GM21723 (cell line): ENCODE data around the gene RPS6KL1.

Experiments used
- ATAC-seq: cut with Tn5 transposase; IDR thresholded peaks from one replicate; pipeline ENCODE4 v1.9.1; 2021; ENCODE audit warnings: mild to moderate bottlenecking, moderate library complexity; ENCODE audit not compliant: unreplicated experiment

RPS6KL1 gene

DNA sequence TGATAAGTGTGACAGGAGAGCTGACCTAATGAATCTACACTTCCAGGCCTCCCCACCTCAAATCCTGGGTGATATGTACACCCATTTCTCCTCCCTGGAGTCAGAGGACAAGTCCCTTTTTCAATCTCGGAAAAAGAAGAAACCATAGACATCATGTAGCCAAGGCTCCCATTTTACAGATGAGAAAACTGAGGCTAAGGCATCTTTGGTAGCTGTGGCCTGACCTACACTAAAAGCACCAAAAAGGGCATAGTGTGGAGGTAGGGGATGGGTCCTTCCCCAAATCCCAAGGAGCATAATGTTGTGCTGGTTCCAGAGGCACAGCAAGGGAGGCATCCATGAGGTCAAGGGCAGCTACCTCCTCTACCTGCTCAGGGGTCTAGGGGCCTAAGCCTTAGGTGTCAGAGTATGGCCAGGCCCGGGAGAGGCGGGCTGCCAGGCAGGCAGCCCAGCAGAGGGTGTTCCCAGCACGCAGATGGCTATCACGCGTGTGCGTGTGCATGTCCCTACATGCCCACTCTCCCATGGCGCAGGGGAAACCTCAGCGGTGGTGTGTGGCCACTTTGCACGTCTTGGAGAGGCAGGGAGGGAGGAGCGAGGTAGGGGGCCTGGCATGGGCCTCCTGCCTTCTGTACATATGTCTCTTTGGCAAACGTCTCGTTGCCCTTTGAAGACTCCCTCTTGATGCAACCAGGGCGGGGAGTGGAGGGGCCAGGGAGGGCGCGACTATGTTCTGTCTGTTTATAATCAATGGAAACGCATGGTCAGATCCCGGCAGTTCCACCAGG lies 29.8 kb upstream of the RPS6KL1 start:
- no peak for ATAC-seq

DNA sequence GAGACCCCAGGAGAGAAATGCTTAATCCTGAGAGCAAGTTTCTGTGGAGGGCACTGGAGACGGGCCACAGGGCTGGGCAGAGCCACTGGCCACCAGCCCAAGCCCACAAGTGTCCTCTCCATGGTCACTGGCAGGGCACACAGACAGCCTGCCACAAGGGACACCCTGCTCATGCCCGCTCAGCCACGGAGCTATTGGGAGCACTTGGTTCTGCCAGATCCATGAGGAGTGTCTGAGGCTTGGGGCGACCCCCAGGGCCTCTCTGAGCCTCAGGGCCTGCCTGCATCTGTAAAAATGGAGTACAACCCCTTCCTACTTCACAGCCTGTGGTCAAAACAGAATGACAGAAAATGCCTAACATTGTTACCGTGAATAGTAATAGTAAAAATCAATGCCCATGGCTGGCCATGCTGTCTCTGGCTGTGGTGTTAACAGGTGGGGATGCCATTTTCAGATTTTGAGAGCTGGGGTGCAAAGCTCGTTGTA lies 29.2 kb upstream of the RPS6KL1 start:
- ATAC-seq: no peak

DNA sequence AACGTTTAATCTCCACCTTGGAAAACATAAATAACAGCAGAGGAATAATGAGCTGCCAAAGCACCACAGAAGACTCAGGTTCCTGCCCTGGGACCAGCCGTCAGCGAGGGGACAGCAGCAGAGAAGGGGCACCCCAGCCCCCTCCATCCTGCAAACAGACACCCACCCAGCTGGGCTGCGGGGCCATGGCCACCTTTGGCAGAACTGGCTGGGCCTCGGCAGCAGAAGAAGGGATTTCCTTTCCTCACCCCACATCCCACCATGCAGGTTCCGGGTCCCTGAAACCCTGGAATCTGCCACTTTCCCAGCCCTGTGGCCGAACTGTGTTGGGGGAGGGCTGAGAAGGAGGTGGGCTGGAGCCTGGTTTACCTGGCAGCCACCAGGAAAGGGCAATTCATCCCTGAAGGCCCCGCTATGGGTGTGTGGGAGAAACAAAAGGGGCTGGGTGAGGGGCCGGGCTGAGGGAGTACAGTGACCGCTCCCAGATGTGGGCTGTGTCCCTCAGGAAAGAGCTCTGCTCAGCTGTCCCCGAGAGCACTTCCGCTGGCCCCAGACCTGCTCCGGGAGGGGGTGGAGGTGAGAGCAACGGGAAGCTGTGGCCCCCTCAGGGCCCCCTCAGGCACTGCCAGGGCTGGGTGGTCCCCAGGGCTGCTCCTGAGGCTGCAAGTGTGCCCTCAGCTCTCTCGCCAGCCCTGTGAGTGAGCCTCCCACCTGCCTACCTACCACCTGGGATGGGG lies 28.6 kb upstream of the RPS6KL1 start:
- no peak for ATAC-seq

DNA sequence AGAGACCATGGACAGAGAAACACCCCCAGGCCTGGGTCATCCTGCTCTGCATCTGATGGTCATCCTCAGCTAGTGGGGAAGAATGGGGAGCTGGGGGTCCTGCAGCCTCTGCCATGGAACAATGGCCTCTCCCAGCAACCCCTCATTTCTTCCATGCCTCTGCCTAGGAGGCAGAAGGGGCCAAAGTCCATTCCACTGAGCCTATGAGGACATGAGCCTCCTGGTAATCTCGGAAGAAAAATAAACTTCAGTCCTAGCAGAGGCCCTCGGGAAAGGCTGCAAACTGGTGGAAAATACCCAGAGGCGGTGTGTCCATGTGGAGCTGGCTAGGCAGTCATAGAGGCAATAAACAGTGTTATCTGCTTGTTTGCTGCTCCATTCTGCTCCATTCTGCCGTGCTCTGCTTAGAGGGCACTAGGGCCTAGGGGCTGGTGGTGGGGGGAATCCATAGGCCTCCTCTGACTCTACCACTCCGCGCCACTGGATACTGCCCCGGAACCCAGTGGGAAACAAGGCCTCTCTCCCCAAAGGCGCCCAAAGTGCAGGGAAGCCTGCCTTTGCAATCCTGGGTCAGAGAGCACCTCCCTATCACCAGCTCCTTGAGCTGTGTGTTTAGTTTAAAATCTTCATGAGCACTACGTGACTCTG lies 27.9 kb upstream of the RPS6KL1 start:
- no peak for ATAC-seq

DNA sequence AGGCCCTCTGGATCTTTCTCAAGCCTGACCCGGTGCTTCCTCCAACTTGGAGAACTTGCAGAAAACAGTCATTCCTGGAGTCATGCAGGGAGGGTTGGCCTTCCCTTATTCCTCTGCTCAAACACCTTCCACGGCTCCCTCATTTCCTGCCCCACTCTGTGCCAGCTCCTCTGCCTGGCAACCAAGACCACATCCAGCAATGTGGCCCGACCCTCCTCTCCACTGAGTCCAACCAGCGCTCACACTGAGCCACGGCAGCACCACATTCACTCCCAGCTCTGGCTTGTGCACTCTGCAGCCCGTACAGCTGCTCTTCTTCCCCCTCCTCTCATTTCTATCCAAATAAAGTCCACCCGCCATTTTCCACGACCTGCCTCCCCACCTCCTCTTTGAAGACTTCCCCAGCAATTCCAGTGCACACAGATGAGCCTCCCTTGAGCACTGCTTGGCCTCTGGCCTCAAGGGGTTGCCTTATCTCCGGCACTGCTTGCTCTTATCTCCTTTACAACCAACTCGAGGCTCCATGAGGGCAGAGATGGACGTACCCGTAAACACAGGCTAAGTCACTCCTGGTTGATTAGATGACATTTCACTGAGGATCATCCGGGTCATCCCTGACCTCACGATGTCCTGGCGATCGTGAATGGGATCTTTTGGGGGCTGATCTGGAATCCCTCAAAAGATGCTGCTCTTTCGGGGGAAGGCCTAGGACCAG lies 27.0 kb upstream of the RPS6KL1 start:
- no peak for ATAC-seq

DNA sequence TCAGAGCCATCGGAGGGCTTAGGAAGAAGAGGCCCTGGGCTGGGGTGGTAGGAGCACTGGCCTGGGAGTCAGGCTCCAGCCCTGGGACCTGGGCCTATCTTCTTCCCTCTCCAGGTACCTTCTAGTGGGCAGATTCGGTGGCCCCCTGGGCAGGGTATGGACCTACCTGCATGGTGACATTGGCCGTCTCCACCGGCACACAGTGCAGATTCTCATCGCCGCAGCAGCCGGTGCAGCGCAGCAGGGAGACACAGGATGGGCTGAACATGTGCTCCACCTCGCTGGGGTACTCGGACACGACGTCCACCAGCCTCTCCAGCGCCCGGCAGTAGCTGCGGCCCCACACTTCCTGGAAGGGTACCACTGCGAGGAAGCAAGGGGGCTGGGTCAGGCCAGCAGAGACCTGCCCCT lies 26.1 kb upstream of the RPS6KL1 start:
- no peak for ATAC-seq

DNA sequence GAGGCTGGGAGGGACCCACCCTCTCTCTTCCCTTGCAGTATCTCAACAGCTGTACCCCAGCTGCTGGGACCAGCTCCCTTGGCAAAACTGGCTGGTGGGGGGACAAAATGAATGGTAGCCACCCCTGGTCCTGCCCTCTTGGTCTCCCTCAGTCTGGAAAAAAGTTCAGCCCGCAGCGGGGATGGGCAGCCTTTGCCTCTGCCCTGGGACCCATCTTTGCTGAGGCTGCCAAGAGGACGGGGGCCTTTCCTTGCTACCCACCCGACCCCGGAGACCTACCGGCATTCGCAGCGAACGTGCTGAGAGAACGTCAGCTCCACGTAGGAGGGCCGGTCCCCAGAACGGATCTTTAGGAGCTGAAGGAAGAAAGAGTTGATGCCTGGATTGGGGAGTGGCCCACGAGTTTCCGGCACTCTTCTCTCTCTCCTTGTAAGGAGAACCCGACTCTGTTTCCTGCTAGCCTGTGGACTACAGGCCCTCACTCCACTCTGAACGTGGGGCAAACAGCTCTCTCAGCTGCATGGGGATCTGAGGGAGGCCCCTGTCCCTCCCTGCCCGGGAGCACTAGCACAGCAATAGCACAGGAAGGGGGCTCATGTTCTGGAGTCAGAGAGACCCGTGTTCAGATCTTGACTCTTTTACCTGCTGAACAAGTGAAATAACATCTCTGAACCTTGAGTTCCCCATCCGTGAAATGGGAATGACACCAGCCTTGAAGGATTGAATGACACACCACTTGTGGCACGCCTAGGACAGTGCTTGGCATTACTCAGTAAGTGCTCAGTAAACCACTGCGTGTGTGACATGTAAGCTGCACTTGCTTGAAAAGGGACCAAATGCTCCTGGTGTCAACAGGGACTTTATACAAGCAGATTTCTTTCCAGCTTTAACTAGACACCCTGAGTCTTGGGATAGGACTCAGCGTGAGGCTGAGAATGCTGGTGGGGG lies 25.4 kb upstream of the RPS6KL1 start:
- ATAC-seq: no peak

DNA sequence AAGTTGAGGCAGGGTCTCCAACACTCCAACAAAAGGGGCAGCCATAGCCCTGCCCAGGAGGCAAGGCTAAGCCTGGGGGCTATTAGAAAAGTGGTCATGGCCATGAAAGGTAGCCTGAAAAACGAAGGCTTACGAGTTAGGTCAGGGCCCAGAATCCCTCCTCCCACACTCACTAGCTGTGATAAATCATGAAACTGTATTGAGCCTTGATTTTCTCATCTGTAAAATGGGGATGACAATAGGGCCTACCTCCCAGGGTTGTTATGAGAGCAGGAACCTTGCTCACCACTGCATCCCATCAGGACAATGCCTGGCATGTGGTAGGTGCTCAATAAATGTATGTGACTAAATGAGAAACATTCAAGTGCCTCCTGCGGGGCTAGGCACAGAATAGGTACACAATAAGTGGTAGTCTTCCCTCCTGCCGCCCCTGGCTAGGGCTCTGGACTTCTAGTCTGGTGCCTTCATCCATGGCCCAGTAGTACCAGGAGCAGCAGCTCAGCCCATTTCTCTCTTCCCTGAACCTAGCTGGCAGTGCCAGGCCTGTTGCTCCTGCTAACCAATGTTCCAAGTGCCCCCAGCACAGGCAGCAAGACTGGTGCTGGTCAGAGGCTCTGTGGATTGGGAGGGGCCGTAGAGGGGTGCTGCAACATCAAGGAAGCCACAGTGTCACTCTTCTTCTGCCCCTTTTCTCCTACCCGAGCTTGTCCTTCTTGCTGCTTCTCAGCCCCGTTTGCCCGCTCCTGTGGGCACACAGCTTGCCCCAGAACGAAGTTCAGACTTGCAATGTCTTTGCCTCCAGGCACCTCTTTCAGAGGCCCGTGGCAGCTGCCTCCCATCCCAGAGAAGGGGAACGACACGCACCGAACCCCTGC lies 24.5 kb upstream of the RPS6KL1 start:
- ATAC-seq: no peak

DNA sequence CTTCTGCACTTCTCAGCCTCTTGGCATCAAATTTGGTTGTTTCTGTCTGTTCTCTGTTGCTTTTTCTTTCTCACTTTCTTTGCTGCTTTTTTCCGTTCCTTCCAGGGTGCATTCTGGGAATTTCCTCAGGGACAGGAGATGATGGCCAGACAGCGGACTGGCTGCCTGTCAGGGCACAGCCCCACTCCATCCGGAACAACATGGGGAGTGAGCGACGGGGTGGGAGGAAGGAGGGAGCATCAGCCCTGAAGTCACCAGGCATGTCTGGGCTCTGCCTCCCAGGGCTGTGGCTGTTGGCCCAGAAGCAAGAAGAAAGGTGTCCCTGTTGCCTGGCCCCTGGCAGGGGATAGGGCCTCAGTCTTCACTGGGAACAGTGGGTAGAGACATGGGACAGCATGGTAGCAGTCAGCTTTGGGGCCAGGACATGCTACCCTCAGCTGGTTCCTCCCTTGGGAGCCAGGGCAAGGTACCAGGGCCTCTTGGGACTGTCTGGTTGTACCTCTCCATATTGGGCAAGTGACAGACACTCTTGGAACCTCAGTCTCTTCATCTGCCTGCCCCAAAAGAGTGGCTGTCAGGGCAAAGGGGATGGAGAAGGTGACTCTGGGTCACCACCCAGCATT lies 23.7 kb upstream of the RPS6KL1 start:
- ATAC-seq: no peak

DNA sequence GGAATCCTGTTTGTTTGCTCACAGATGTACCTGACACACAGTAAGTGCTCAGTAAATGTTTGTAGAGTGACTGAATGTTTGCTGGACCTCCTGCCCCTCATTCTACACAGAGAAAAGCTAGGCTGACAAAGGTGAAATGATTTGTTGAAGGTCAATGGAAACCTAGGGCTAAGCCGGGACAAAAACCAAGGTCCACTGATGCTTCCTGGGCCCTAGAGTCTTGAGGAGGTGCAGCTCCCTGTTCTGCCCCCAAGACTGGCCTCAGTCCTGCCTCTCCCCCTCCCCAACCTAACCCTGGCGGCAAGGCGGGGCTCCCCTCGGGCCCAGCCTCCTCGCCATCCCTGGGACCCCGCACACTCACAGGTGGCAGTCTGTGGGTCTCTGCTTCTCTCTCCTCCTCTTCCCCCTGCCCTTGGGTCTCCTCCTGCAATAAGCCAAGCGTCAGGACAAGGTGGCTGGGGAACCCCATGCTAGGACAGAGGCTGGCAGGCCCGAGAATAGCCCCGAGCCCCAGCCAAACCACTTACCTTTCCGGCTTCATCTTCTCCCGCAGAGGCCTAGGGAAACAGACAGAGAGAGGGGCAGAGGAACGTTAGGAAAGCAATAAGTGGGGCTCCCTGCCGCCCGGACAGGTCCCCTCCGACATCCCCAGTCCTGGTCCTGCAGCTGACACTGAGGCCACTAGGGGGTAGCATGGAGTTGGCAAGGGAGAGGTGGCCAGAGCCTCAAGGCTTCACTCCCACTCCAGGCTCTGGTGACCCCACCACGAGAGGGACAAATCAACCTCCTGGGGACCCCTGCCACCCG lies 23.0 kb upstream of the RPS6KL1 start:
- ATAC-seq: no peak

DNA sequence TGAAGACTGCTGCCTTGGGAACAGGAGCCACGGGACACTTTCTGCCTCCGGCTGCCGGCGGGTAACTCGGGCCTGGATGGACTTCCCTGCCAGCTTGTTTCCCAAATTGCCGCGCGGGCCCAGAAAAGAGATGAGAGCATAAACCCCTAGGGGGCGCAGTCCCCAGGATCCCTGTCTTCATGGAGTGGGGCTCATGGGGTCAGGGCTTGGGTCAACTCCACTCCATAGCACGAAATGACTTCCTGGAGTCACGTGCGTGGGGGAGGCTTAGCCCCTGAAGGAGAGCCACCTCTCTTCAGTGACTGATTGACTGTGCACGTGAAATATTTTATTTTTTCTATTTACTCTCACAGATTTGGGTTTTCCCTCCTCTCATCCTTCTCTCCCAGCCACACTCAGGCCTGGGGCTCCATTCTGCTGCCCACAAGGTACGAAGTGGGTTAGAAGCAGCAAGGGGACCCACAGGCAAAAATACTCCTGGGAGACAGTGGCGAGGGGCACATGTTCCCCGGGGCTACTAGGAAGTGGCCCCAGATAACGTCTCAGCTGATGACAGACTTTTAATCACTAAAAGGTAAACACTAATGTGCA lies 22.3 kb upstream of the RPS6KL1 start:
- no peak for ATAC-seq

DNA sequence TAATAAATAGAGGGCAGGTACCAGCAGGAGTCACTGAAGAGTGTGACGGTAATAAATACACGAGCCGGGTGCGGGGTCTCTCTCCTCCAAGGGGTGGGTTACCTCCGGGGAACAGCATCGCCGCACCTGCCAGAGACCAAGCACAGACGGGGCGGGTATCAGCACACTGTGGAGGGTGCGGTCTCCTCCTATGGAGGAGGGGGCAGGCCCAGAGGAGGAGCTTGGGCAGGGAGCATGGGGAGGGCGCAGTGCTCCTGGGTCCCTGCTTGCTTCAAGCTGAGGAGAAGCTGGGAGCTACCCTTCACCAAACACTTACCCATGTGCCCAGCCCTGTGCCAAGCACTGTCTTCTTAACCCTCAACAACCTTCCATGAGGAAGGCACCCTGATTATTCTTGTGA lies 19.5 kb upstream of the RPS6KL1 start:
- peak; percentile 30 for ATAC-seq

DNA sequence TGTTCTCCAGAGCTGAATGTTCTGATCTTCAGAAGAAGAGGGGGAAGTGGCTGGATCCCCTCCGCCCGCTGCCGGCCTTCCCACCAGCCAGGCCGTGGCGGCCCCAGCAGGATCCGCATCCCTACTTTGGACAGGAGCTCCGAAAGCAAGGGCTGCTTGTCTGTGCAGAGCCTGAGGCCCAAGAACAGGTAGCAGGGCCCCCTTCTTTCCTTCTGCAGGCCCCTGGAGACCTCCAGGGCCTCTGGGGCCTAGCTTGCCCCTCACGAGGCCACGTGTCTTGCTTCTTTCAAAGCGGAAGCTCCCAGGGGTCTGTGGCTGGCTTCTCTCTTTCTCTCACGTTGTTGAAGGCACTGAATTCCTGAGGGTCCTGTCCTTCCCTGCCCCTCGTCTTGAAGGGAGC lies 19.1 kb upstream of the RPS6KL1 start:
- ATAC-seq: peak; percentile 29

DNA sequence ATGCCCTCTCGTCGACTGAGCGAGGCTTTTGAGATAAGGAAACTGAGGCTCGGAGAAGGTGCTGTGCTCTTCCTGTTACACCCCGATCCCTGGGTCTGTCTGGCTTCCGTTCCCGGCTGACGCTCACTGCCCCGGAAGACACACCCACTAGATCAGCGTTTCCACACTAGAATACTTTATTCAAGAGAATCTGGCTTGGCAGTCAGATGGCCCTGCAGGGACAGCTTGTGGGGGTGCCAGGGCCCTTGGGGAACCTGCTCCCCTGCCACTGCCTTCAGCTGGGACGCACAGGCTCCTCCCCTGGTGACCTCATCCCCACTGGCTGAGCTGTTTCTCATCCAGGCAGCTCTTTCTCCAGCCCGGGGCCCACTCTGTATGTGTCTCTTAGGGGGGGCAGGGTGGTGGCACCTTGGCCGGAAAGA lies 18.6 kb upstream of the RPS6KL1 start:
- ATAC-seq: peak; percentile 53

DNA sequence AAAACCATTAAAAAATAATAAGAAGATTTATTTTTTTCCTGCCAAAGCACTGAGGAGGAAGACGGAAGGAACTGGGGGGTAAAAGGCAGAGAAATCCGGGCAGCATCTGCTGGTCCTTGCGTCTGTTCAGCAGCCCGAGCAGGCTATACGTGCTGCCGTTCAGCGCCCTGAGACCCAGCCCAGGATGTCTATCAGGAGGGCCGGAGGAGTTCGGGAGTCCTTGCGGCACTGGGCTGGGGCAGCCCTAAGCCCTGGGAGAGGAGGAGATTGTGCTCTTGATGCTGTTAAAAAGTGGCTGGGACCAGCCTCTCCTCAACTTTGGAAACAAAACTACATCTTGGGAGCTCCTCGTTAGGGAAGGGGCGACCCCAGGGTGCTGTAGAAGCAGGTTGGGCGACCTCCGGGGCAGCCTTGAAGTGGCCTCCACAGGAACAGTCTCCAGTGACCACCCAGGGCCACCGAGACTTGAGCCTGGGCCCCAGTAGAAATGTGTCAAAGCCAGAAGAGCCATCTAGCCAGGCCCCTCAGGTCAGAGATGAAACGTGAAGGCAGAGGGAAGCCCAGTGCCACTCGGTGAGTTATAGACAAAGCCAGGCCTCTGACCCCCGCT lies 18.0 kb upstream of the RPS6KL1 start:
- no peak for ATAC-seq

DNA sequence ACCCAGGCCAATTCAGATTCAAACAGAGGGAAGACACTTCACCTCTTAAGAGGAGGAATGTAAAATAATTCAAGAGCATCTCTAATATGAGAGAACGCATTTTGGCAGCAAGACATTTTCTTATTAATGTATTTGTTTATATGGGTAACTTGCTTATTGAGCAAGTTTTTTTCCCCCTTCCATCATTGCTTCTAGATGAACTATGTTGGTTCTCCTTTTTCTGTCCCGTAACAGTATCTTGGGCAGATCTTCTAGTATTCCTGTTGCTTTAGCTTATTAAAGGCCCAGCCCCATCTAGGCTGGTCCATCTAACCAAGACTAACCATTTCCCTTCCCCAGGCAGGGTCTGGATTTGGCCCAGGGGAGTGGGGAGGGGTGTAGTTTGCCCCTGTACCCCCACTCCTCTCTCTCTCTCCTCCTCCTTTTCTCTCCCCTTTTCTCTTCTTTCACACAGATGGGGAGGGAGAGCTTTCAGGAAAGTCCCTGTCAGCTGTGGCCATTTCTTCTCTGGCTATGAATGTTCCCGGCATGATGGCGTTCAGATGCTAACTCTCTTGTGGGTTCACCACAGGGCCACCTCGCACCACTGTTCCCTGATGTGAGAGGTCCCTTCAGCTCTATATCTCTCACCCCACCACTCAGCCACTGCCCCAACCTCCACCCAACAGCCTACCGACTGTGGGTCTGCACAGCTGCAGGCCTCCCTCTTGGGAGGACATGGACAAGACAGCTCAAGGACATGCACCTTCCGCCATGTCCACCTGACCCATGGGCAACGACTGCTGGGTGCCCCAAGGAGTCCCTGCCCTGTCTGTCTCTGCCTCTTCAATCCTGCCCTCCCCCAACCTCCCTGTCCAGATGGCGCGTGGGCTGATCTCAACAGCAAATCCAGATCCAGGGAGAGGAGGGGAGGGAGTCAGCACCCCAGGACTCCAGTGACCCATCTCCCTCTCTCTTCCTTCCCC lies 15.8 kb upstream of the RPS6KL1 start:
- no peak for ATAC-seq
